ENCODE results near the gene MED13L. TPM values are rescaled to one million over a fixed set of nuclear protein-coding genes. Genes with fewer than 3 reads are reported as not detected.

The MED13L gene
- total and polyA plus RNA-seq, 2 of the 4 experiments (the other 2 are of a cell fraction) = 17.9 to 49.1 TPM

DNA sequence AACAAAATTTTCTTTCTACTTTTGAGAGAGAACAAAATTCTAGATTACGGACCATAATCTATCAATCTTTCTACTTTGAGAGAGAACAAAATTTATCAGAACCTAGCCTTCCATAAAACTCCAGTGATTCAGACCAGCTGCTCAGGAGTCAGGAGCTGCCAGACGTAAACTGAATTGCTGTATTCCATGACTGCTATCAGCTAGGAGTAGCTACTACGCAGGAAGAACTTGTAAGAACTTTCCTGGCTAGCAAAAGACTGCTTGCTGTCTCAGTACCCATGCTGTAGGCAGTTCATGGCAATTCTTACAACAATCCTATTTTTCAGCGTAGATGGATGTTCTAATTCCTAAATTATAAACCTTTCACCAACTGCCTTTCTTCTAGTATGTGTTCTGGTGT is 73.3 kb downstream of the MED13L start:
- Histone ChIP-seq H3K9me1 (ENCODE audit: insufficient read depth, low read length) (peaks cover 12% of the 10 kb centered on the region), H2BK5ac (ENCODE audit: low read depth, low read length, poor library complexity, severe bottlenecking) (no peak overlapping the region), H4K20me1 (ENCODE audit: insufficient read depth, low read length) (peaks cover 84% of the 10 kb centered on the region), H4K5ac (ENCODE audit: low read depth, low read length) (no peak overlapping the region), H3K27ac (ENCODE audit: insufficient read depth, low read length) (no peak overlapping the region), H3K4me1 (ENCODE audit: control insufficient read depth, insufficient read depth, low read length) (peaks cover 8% of the 10 kb centered on the region), H3K4me2 (ENCODE audit: low read depth, low read length) (no peak overlapping the region), H2BK20ac (ENCODE audit: low read depth, low read length) (no peak overlapping the region), H3K36me3 (ENCODE audit: control insufficient read depth, insufficient read depth, low read length) (no peaks in the 10 kb centered on the region; the same call in 1 of the 2 replicates), H3K14ac (replicated peaks; ENCODE audit: low read depth, low read length) (no peak overlapping the region), H2BK120ac (ENCODE audit: low read depth, low read length) (no peak overlapping the region), H3K9me3 (ENCODE audit: control insufficient read depth, insufficient read depth, low read length) (no peaks in the 10 kb centered on the region), H4K91ac (ENCODE audit: insufficient read depth, low read depth, low read length) (no peak overlapping the region), H2AK9ac (replicated peaks; ENCODE audit: low read depth, low read length, poor library complexity) (no peak overlapping the region), H3K4ac (ENCODE audit: low read depth, low read length) (no peak overlapping the region), H2BK15ac (ENCODE audit: low read depth, low read length) (no peak overlapping the region), H3K9ac (ENCODE audit: low read depth, low read length) (no peak overlapping the region), H3K23ac (ENCODE audit: low read depth, low read length) (no peak overlapping the region), H3K27me3 (ENCODE audit: control insufficient read depth, insufficient read depth, low read length) (no peaks in the 10 kb centered on the region), H3K56ac (ENCODE audit: extremely low read depth, insufficient read depth, low read length) (no peak overlapping the region), H3K4me3 (ENCODE audit: insufficient read depth, low read depth, low read length) (no peak overlapping the region), H3K18ac (ENCODE audit: low read depth, low read length) (no peak overlapping the region), H3K79me1 (ENCODE audit: low read depth in 1 of 2, low read length in 2 of 2) (peaks cover 22 to 74% of the 10 kb centered on the region in 2 experiments), H2AK5ac (ENCODE audit: low read depth, low read length) (no peak overlapping the region), H2AFZ (replicated peaks; ENCODE audit: low read length, poor library complexity) (no peak overlapping the region), H4K8ac (ENCODE audit: low read depth in 2 of 2, low read length in 2 of 2) (no peak overlapping the region)
- no TSS peak for BruUV-seq (replicated peaks)
- dilution Hi-C loops (cut with HindIII; ENCODE audit: low sequenced_read_pairs, unreplicated experiment) = no loop called here
- in situ Hi-C loops (cut with MboI; ENCODE audit: low sequenced_read_pairs) = no loop called here
- whole genome bisulfite sequencing, 2 experiments (ENCODE audit: extremely low coverage in 2 of 2, insufficient read length in 1 of 2) = 100% methylated on average over 2 of the region's 4 CpGs; no CpG with 5 or more reads in 1 of the 2 experiments
- intact Hi-C loops (cut with micrococcal nuclease) = no loop called here
- CTCF ChIA-PET = interaction anchor here (1.1 kb wide), 2 partner anchors 10 to 74 kb away, joined by 3 read pairs; no protein-coding TSS in a partner anchor
- no peak for TF ChIP-seq POLR2A (IDR thresholded peaks at IDR 0.05; ENCODE audit: low read depth, low read length)
- TF ChIP-seq, protein P1, sequence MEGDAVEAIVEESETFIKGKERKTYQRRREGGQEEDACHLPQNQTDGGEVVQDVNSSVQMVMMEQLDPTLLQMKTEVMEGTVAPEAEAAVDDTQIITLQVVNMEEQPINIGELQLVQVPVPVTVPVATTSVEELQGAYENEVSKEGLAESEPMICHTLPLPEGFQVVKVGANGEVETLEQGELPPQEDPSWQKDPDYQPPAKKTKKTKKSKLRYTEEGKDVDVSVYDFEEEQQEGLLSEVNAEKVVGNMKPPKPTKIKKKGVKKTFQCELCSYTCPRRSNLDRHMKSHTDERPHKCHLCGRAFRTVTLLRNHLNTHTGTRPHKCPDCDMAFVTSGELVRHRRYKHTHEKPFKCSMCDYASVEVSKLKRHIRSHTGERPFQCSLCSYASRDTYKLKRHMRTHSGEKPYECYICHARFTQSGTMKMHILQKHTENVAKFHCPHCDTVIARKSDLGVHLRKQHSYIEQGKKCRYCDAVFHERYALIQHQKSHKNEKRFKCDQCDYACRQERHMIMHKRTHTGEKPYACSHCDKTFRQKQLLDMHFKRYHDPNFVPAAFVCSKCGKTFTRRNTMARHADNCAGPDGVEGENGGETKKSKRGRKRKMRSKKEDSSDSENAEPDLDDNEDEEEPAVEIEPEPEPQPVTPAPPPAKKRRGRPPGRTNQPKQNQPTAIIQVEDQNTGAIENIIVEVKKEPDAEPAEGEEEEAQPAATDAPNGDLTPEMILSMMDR (conservative IDR thresholded peaks at IDR 0.05; ENCODE audit: low read depth, low read length) = no peak
- no peak for TF ChIP-seq CHD1 (IDR thresholded peaks at IDR 0.05; ENCODE audit: low read depth, low read length)
- TF ChIP-seq FOS (IDR thresholded peaks at IDR 0.05; ENCODE audit: low read depth, low read length) = no peak
- DNase-seq (no peak), ATAC-seq (ENCODE audit: low read depth) (no peak)
- POLR2A ChIA-PET (ENCODE audit: unreplicated experiment) = no interaction called here
